A673 (cell line): ENCODE results near the gene MYH16.

Source experiments
- EZH2 ChIP-seq: fragments of 200-600 bp; sonication (generic); IDR thresholded peaks from 2 replicates; pipeline ENCODE4 v1.6.1; 2017; ENCODE audit warnings: borderline replicate concordance, low read depth, mild to moderate bottlenecking, mixed read lengths, antibody characterized with exemption, low read length; ENCODE audit not compliant: poor library complexity, severe bottlenecking
- TF ChIP-seq, protein P1 (sequence below): fragments of 300-800, 200-600 bp; sonication (generic); conservative IDR thresholded peaks from 2 replicates; pipeline ENCODE4 v1.5.1; 2017; ENCODE audit warnings: low read depth, mild to moderate bottlenecking, antibody characterized with exemption, low read length, moderate library complexity, mixed read lengths

GRCh38 chr7:99292127-99292526, 19.5 kb downstream of the MYH16 start:
- TF ChIP-seq, protein P1, sequence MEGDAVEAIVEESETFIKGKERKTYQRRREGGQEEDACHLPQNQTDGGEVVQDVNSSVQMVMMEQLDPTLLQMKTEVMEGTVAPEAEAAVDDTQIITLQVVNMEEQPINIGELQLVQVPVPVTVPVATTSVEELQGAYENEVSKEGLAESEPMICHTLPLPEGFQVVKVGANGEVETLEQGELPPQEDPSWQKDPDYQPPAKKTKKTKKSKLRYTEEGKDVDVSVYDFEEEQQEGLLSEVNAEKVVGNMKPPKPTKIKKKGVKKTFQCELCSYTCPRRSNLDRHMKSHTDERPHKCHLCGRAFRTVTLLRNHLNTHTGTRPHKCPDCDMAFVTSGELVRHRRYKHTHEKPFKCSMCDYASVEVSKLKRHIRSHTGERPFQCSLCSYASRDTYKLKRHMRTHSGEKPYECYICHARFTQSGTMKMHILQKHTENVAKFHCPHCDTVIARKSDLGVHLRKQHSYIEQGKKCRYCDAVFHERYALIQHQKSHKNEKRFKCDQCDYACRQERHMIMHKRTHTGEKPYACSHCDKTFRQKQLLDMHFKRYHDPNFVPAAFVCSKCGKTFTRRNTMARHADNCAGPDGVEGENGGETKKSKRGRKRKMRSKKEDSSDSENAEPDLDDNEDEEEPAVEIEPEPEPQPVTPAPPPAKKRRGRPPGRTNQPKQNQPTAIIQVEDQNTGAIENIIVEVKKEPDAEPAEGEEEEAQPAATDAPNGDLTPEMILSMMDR, result no peak
- TF ChIP-seq EZH2, result no peak
